Neuronal stem cell (in vitro differentiated cells): ENCODE measurements around the gene PHF3.

Source experiments
- DNase-seq: peaks from one replicate; pipeline ENCODE4 v3.0.0-alpha.2; 2013; ENCODE audit warnings: low spot score
- H2AFZ ChIP-seq: one replicate; pipeline ENCODE4 v1.6.1; 2013; ENCODE audit warnings: mild to moderate bottlenecking, low read length, inconsistent platforms
- H2AK5ac ChIP-seq: 2 replicates; pipeline ENCODE4 v1.6.1; 2013; ENCODE audit warnings: low read depth, mild to moderate bottlenecking, inconsistent platforms, low read length, moderate library complexity, mixed read lengths
- H2BK120ac ChIP-seq: 2 replicates; pipeline ENCODE4 v1.6.1; 2013; ENCODE audit warnings: low read depth, mild to moderate bottlenecking, inconsistent platforms, low read length, moderate library complexity, mixed read lengths
- H2BK12ac ChIP-seq: one replicate; pipeline ENCODE4 v1.6.1; 2013; ENCODE audit warnings: low read length, inconsistent platforms
- H2BK15ac ChIP-seq: 2 replicates; pipeline ENCODE4 v1.6.1; 2013; ENCODE audit warnings: mild to moderate bottlenecking, low read length, inconsistent platforms, mixed read lengths
- H2BK5ac ChIP-seq: one replicate; pipeline ENCODE4 v1.6.1; 2013; ENCODE audit warnings: inconsistent platforms, mild to moderate bottlenecking, low read length, moderate library complexity
- H3K14ac ChIP-seq: one replicate; pipeline ENCODE4 v1.6.1; 2013; ENCODE audit warnings: low read length, inconsistent platforms
- H3K18ac ChIP-seq: 2 replicates; pipeline ENCODE4 v1.6.1; 2013; ENCODE audit warnings: low read length, inconsistent platforms
- H3K23ac ChIP-seq: 2 replicates; pipeline ENCODE4 v1.6.1; 2013; ENCODE audit warnings: low read depth, mild to moderate bottlenecking, mixed read lengths, low read length, inconsistent platforms; ENCODE audit not compliant: poor library complexity
- H3K27ac ChIP-seq: replicated peaks from 3 replicates; pipeline ENCODE4 v1.5.1; 2013; ENCODE audit warnings: low read length, inconsistent platforms
- H3K27me3 ChIP-seq, 3 experiments: 2 replicates each; pipeline ENCODE4 v1.6.1; 2013; ENCODE audit warnings: low read length in 3 of 3, mild to moderate bottlenecking in 2 of 3, inconsistent platforms in 1 of 3, low read depth in 1 of 3, mixed read lengths in 1 of 3, moderate library complexity in 1 of 3; ENCODE audit not compliant: control insufficient read depth in 3 of 3, insufficient read depth in 3 of 3
- H3K36me3 ChIP-seq, 2 donors: replicated peaks in 1 of 2; 2 replicates each; pipeline ENCODE4 v1.6.1; 2013; ENCODE audit warnings: low read length in 2 of 2; ENCODE audit not compliant: control insufficient read depth in 2 of 2, insufficient read depth in 2 of 2
- H3K4ac ChIP-seq: 2 replicates; pipeline ENCODE4 v1.6.1; 2013; ENCODE audit warnings: inconsistent platforms, mild to moderate bottlenecking, low read length, moderate library complexity
- H3K4me1 ChIP-seq, 2 donors: 1 replicate in 1 of 2; 2 replicates in 1 of 2; pipeline ENCODE4 v1.6.1; 2013; ENCODE audit warnings: low read length in 2 of 2, low read depth in 1 of 2; ENCODE audit not compliant: control insufficient read depth in 2 of 2, insufficient read depth in 1 of 2
- H3K4me2 ChIP-seq: one replicate; pipeline ENCODE4 v1.6.1; 2013; ENCODE audit warnings: mild to moderate bottlenecking, low read length, inconsistent platforms; ENCODE audit not compliant: insufficient read depth, poor library complexity, severe bottlenecking
- H3K4me3 ChIP-seq, 2 donors: 2 replicates each; pipeline ENCODE4 v1.5.1; 2013; ENCODE audit warnings: low read length in 2 of 2, mild to moderate bottlenecking in 2 of 2, inconsistent platforms in 1 of 2, moderate library complexity in 1 of 2
- H3K79me1 ChIP-seq: one replicate; pipeline ENCODE4 v1.6.1; 2013; ENCODE audit warnings: low read depth, mild to moderate bottlenecking, inconsistent platforms, low read length, moderate library complexity
- H3K9ac ChIP-seq: one replicate; pipeline ENCODE4 v1.6.1; 2013; ENCODE audit warnings: mild to moderate bottlenecking, low read depth, low read length, inconsistent platforms; ENCODE audit not compliant: poor library complexity
- H3K9me3 ChIP-seq, 2 donors: replicated peaks in 1 of 2; 2 replicates each; pipeline versions ENCODE3 to v1.6.1; 2013; ENCODE audit warnings: low read length in 2 of 2, mild to moderate bottlenecking in 2 of 2, inconsistent platforms in 1 of 2, low read depth in 1 of 2, mixed read lengths in 1 of 2, moderate library complexity in 1 of 2; ENCODE audit not compliant: control insufficient read depth in 2 of 2, insufficient read depth in 1 of 2
- H4K8ac ChIP-seq: one replicate; pipeline ENCODE4 v1.6.1; 2013; ENCODE audit warnings: low read depth, mild to moderate bottlenecking, inconsistent platforms, low read length, moderate library complexity
- H4K91ac ChIP-seq: one replicate; pipeline ENCODE4 v1.6.1; 2013; ENCODE audit warnings: low read length, low read depth, mild to moderate bottlenecking, inconsistent platforms; ENCODE audit not compliant: poor library complexity
- WGBS, 2 donors: extraction: QIAGEN DNeasy Blood & Tissue Kit; methylation state at CpG; one replicate each; pipeline ENCODE4 v1.1.7; 2013; ENCODE audit warnings: missing lambda C conversion rate in 2 of 2, mixed read lengths in 1 of 2; ENCODE audit not compliant: insufficient read length in 2 of 2, insufficient replicate concordance in 1 of 2; ENCODE audit errors: extremely low coverage in 2 of 2; 5-methylcytosine and 5-hydroxymethylcytosine counted together

PHF3 gene

DNA sequence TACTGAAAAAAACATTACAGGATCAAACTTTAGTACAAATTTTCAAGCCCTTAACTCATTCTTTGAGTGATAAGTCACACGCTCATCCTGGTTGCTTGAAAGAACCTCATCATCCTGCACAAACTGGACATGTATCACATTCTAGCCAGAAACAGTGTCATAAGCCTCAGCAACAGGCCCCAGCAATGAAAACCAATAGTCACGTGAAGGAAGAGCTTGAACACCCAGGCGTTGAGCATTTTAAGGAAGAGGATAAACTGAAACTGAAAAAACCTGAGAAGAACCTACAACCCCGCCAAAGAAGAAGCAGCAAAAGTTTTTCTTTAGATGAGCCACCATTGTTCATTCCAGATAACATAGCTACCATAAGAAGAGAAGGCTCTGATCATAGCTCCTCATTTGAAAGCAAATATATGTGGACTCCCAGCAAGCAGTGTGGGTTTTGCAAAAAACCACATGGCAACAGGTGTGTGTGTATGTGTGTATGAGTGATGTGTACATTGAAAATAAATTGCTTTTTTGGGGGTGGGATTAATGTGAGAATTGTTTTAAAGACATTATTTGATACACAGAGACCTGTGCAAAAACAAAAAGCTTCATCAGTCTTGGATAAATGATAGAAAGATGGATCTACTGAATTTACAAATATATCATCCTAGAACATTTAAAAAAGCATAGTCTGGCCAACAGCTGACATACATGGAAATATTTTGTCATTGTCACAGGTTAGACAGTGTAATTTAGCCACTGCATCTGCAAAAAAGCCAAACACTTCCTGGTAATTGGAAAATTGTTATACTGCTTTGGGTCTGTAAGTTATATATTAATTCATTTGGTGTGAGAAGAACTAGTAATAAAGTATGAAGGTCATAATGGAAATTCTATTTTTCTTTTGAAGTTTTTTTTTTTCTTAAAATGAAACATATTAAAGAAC, 50.1 kb downstream of the PHF3 start:
- Histone ChIP-seq H2BK15ac (no peak overlapping the region), H2BK5ac (no peak overlapping the region), H2AFZ (no peak overlapping the region), H3K14ac (no peak overlapping the region), H3K23ac (no peak overlapping the region), H3K4me3 (no peak overlapping the region), H3K27me3 (no peaks in the 10 kb centered on the region), H4K91ac (no peak overlapping the region), H3K9ac (no peak overlapping the region), H3K4me1 (no peaks in the 10 kb centered on the region), H2BK120ac (no peak overlapping the region), H3K4me2 (no peak overlapping the region), H3K27ac (no peak overlapping the region), H3K4ac (no peak overlapping the region), H3K79me1 (no peaks in the 10 kb centered on the region), H3K36me3 (peaks cover 9 to 84% of the 10 kb centered on the region in 2 donors), H4K8ac (no peak overlapping the region), H3K9me3 (peaks cover 0 to 5% of the 10 kb centered on the region in 2 donors), H3K18ac (no peak overlapping the region), H2AK5ac (no peak overlapping the region), H2BK12ac (no peak overlapping the region)
- WGBS, 2 donors, result no CpG with 5 or more reads among the region's 4 CpGs
- DNase-seq, result no peak

DNA sequence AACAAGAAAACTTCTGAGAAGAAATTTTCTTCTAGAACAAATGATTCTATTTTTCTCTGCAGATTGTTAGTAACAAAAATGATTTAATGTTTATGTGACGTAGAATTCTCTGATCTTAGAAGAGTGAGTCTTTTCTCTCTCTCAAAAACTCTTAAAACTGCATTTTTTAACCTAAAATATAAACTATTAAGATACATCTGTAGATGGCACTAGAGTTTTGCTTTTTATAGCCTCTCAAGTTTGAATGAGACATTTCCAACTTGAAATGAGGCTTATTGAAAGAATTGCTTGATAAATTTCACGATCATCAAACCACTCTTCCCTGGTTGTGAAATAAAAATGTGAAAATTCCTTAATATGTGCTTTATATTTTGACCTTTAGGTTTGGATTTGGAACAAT, 53.8 kb downstream of the PHF3 start:
- Histone ChIP-seq H3K9ac (no peak overlapping the region), H3K27me3 (no peaks in the 10 kb centered on the region), H3K18ac (no peak overlapping the region), H3K4me1 (no peaks in the 10 kb centered on the region), H2BK15ac (no peak overlapping the region), H3K4me3 (no peak overlapping the region), H3K79me1 (no peaks in the 10 kb centered on the region), H3K14ac (no peak overlapping the region), H3K27ac (no peak overlapping the region), H3K4ac (no peak overlapping the region), H2AK5ac (no peak overlapping the region), H3K4me2 (no peak overlapping the region), H3K23ac (no peak overlapping the region), H2BK5ac (no peak overlapping the region), H2AFZ (no peak overlapping the region), H3K36me3 (peaks cover 6 to 80% of the 10 kb centered on the region in 2 donors), H3K9me3 (no peaks in the 10 kb centered on the region), H2BK120ac (no peak overlapping the region), H4K91ac (no peak overlapping the region), H4K8ac (no peak overlapping the region), H2BK12ac (no peak overlapping the region)
- no CpG with 5 or more reads among the region's 2 CpGs for WGBS, 2 donors
- no peak for DNase-seq

DNA sequence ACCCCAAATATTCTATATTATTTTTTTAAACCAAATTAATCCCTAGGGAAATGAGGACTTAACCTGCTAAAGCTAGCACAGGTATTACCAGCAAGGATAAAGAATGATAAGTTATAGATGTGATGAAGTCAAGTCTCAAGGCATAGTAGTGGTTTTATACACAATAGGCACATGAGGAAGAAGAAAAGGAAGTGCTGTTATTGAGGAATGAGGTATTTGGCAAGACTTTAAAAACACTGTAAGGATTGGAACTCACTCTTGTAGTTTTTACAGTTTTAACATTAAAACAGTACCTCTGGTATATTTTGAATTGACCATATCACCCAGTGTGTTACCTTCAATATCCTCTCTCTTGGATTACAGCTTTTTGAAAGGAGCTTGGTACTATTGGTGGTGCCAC, 54.6 kb downstream of the PHF3 start:
- Histone ChIP-seq H2AK5ac (no peak overlapping the region), H2AFZ (no peak overlapping the region), H2BK15ac (no peak overlapping the region), H3K4me2 (no peak overlapping the region), H3K4me3 (no peak overlapping the region), H3K9ac (no peak overlapping the region), H3K23ac (no peak overlapping the region), H2BK5ac (no peak overlapping the region), H3K27ac (no peak overlapping the region), H3K36me3 (peaks cover 8 to 79% of the 10 kb centered on the region in 2 donors), H3K4ac (no peak overlapping the region), H3K27me3 (no peaks in the 10 kb centered on the region), H3K14ac (no peak overlapping the region), H3K4me1 (no peaks in the 10 kb centered on the region), H4K8ac (no peak overlapping the region), H4K91ac (no peak overlapping the region), H2BK120ac (no peak overlapping the region), H3K9me3 (no peaks in the 10 kb centered on the region), H3K79me1 (no peaks in the 10 kb centered on the region), H2BK12ac (no peak overlapping the region), H3K18ac (no peak overlapping the region)
- no peak for DNase-seq

DNA sequence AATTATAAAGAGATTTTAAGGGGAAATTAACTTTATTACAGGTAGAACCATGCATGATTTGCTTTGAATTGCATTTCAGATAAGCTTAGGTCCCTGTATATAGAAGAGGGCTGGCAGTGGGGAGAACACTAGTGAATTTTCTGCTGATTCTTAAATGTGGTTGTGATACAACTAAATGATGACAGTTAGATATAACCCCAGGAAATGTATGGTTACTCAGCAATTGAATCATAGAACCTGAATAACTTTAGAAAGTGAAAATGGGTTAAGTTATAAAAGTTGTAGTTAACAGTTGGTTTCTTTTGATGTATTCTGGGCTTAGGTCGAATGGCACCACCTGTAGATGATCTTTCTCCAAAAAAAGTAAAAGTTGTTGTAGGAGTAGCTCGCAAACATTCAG, 70.1 kb downstream of the PHF3 start:
- no peak overlapping the region for H2BK12ac ChIP-seq
- H2AFZ ChIP-seq, result no peak overlapping the region
- H4K91ac ChIP-seq, result no peak overlapping the region
- H3K23ac ChIP-seq, result no peak overlapping the region
- no peak overlapping the region for H3K4me2 ChIP-seq
- no peak overlapping the region for H3K4ac ChIP-seq
- H2AK5ac ChIP-seq, result no peak overlapping the region
- no peak overlapping the region for H3K18ac ChIP-seq
- no peaks in the 10 kb centered on the region for H3K27me3 ChIP-seq
- DNase-seq, result no peak
- no peak overlapping the region for H2BK5ac ChIP-seq
- no peak overlapping the region for H3K9ac ChIP-seq
- H3K36me3 ChIP-seq, result peaks cover 13 to 100% of the 10 kb centered on the region in 2 donors
- H3K27ac ChIP-seq, result no peak overlapping the region
- no CpG with 5 or more reads among the region's 2 CpGs for WGBS, 2 donors
- H2BK15ac ChIP-seq, result no peak overlapping the region
- H3K14ac ChIP-seq, result no peak overlapping the region
- no peaks in the 10 kb centered on the region for H3K79me1 ChIP-seq
- H3K4me1 ChIP-seq, result peaks cover 0 to 3% of the 10 kb centered on the region in 2 donors
- no peaks in the 10 kb centered on the region for H3K9me3 ChIP-seq
- no peak overlapping the region for H2BK120ac ChIP-seq
- no peak overlapping the region for H3K4me3 ChIP-seq
- H4K8ac ChIP-seq, result no peak overlapping the region
